ENCODE data around the gene CDK19. TPM values are rescaled to one million over a fixed set of nuclear protein-coding genes. Genes with fewer than 3 reads are reported as not detected.

The CDK19 gene
- total and polyA plus RNA-seq, 9 of the 15 experiments (the other 6 are each of a cell fraction or from before 2014, with no cell fraction given) = 3.8 to 15.2 (median 7.4) TPM

DNA sequence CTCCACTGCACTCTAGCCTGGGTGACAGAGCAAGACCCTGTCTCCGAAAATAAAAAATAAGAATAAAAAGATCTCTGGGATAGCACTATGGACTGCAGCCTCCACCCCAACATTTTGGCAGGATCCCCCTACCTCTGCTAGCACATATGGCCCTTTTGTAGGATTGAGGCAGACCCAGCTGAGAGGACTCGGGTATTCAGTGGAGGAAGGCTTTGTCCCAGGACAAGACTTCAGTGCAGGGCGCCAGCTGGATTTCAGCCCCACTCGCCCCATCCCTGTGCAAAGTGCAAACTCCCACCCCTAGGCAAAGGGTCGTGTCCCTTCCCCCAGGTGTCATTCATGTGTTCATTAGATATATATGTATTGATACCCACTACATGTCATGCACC, 254.3 kb downstream of the CDK19 start:
- no peak overlapping the region for H2AFZ ChIP-seq (ENCODE audit: low read depth, low read length)
- ATAC-seq (no peak), FAIRE-seq (no peak), DNase-seq (ENCODE audit: extremely low read depth in 1 of 4, low spot score in 3 of 4) (no peak)
- H3K9me3 ChIP-seq (replicated peaks; ENCODE audit: control insufficient read depth, insufficient read depth, low read depth, low read length) = no peaks in the 10 kb centered on the region
- in situ Hi-C loops (cut with MboI) (no loop called here), intact Hi-C loops (cut with micrococcal nuclease) (no loop called here)
- no peaks in the 10 kb centered on the region; a peak in 1 of 5 replicates for H3K4me1 ChIP-seq (replicated peaks in 1 of 2; ENCODE audit: control insufficient read depth in 2 of 2, insufficient read depth in 2 of 2, low read length in 2 of 2)
- no TSS peak for BruUV-seq (replicated peaks)
- no peak overlapping the region for H3K4me3 ChIP-seq
- ChIA-PET CTCF (ENCODE audit: low intra/inter-chr PET ratio) (no interaction called here), POLR2A (no interaction called here)
- H3K79me2 ChIP-seq (ENCODE audit: control insufficient read depth, insufficient read depth, low read length) = no peaks in the 10 kb centered on the region
- no peak overlapping the region for H3K9ac ChIP-seq (ENCODE audit: insufficient read depth in 1 of 2, low read depth in 2 of 2, low read length in 2 of 2)
- H3K27me3 ChIP-seq (ENCODE audit: control insufficient read depth in 2 of 2, insufficient read depth in 2 of 2, low read length in 2 of 2) = peaks cover 18 to 42% of the 10 kb centered on the region in 2 experiments; a peak in 4 of 5 replicates
- no peaks in the 10 kb centered on the region; the same call in 1 of the 2 replicates for H4K20me1 ChIP-seq (replicated peaks; ENCODE audit: control insufficient read depth, insufficient read depth, low read length)
- H3K36me3 ChIP-seq (ENCODE audit: control insufficient read depth, insufficient read depth, low read length) = no peaks in the 10 kb centered on the region
- no peak overlapping the region for H3K4me2 ChIP-seq (ENCODE audit: insufficient read depth, low read length)
- no peak overlapping the region for H3K27ac ChIP-seq (ENCODE audit: extremely low read depth, low read depth, low read length)
- TF ChIP-seq MAFF (IDR thresholded peaks at IDR 0.05; ENCODE audit: low read length) = no peak
- TF ChIP-seq ZFPM2 (CRISPR knock-in tag; IDR thresholded peaks at IDR 0.05) = no peak
- no peak for TF ChIP-seq ZNF24 (IDR thresholded peaks at IDR 0.05)
- no peak for TF ChIP-seq KLF10 (CRISPR knock-in tag; IDR thresholded peaks at IDR 0.05)
- no peak for TF ChIP-seq ZNF3 (CRISPR knock-in tag; IDR thresholded peaks at IDR 0.05)
- no peak for TF ChIP-seq FOS (IDR thresholded peaks at IDR 0.05; ENCODE audit: extremely low read depth, insufficient read length)
- TF ChIP-seq MECOM (CRISPR knock-in tag; IDR thresholded peaks at IDR 0.05) = no peak
- TF ChIP-seq, protein P1, sequence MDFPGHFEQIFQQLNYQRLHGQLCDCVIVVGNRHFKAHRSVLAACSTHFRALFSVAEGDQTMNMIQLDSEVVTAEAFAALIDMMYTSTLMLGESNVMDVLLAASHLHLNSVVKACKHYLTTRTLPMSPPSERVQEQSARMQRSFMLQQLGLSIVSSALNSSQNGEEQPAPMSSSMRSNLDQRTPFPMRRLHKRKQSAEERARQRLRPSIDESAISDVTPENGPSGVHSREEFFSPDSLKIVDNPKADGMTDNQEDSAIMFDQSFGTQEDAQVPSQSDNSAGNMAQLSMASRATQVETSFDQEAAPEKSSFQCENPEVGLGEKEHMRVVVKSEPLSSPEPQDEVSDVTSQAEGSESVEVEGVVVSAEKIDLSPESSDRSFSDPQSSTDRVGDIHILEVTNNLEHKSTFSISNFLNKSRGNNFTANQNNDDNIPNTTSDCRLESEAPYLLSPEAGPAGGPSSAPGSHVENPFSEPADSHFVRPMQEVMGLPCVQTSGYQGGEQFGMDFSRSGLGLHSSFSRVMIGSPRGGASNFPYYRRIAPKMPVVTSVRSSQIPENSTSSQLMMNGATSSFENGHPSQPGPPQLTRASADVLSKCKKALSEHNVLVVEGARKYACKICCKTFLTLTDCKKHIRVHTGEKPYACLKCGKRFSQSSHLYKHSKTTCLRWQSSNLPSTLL (IDR thresholded peaks at IDR 0.05) = no peak
- no peak for TF ChIP-seq RUNX1 (IDR thresholded peaks at IDR 0.05; ENCODE audit: low read depth)
- TF ChIP-seq SPI1 (IDR thresholded peaks at IDR 0.05; ENCODE audit: borderline replicate concordance, low read depth, low read length) = no peak
- TF ChIP-seq CBX3 (IDR thresholded peaks at IDR 0.05; ENCODE audit: borderline replicate concordance in 1 of 2, low read length in 2 of 2) = no peak
- no peak for TF ChIP-seq ZFP1 (CRISPR knock-in tag; IDR thresholded peaks at IDR 0.05)
- no peak for TF ChIP-seq MCM2 (IDR thresholded peaks at IDR 0.05; ENCODE audit: low read depth)
- no peak for TF ChIP-seq ZC3H8 (IDR thresholded peaks at IDR 0.05)
- TF ChIP-seq, protein P2, sequence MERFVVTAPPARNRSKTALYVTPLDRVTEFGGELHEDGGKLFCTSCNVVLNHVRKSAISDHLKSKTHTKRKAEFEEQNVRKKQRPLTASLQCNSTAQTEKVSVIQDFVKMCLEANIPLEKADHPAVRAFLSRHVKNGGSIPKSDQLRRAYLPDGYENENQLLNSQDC (CRISPR knock-in tag; IDR thresholded peaks at IDR 0.05) = no peak
- TF ChIP-seq, protein P3, sequence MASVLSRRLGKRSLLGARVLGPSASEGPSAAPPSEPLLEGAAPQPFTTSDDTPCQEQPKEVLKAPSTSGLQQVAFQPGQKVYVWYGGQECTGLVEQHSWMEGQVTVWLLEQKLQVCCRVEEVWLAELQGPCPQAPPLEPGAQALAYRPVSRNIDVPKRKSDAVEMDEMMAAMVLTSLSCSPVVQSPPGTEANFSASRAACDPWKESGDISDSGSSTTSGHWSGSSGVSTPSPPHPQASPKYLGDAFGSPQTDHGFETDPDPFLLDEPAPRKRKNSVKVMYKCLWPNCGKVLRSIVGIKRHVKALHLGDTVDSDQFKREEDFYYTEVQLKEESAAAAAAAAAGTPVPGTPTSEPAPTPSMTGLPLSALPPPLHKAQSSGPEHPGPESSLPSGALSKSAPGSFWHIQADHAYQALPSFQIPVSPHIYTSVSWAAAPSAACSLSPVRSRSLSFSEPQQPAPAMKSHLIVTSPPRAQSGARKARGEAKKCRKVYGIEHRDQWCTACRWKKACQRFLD (CRISPR knock-in tag; IDR thresholded peaks at IDR 0.05) = no peak
- TF ChIP-seq, protein P4, sequence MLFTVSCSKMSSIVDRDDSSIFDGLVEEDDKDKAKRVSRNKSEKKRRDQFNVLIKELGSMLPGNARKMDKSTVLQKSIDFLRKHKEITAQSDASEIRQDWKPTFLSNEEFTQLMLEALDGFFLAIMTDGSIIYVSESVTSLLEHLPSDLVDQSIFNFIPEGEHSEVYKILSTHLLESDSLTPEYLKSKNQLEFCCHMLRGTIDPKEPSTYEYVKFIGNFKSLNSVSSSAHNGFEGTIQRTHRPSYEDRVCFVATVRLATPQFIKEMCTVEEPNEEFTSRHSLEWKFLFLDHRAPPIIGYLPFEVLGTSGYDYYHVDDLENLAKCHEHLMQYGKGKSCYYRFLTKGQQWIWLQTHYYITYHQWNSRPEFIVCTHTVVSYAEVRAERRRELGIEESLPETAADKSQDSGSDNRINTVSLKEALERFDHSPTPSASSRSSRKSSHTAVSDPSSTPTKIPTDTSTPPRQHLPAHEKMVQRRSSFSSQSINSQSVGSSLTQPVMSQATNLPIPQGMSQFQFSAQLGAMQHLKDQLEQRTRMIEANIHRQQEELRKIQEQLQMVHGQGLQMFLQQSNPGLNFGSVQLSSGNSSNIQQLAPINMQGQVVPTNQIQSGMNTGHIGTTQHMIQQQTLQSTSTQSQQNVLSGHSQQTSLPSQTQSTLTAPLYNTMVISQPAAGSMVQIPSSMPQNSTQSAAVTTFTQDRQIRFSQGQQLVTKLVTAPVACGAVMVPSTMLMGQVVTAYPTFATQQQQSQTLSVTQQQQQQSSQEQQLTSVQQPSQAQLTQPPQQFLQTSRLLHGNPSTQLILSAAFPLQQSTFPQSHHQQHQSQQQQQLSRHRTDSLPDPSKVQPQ (CRISPR knock-in tag; IDR thresholded peaks at IDR 0.05; ENCODE audit: borderline replicate concordance) = no peak
- no peak for TF ChIP-seq ZNF696 (CRISPR knock-in tag; conservative IDR thresholded peaks at IDR 0.05)
- no peak for TF ChIP-seq ELF4 (CRISPR knock-in tag; IDR thresholded peaks at IDR 0.05)
- TF ChIP-seq ZFX (CRISPR knock-in tag; IDR thresholded peaks at IDR 0.05) = no peak
- 0% methylated on average over 5 of the region's 5 CpGs for WGBS (ENCODE audit: insufficient coverage, low coverage, missing lambda C conversion rate)
- H3K9me1 ChIP-seq (ENCODE audit: control insufficient read depth, insufficient read depth, low read length) = no peaks in the 10 kb centered on the region

Measured in K562 (cell line).